A549 treated with AZD9567 at 1 μM for 4 hours (cell line): ENCODE measurements around the gene ZMYND19. TPM values are rescaled to one million over a fixed set of nuclear protein-coding genes. Genes with fewer than 3 reads are reported as not detected.

Source experiments
- total RNA-seq: library from RNA; stranded (reverse); fragments of 200-300 nt; extraction: Qiagen RNA extraction; gene quantifications from 5 replicates; pipeline ENCODE4 v1.2.3, GENCODE V29; 2022; ENCODE audit not compliant: insufficient read depth

Gene ZMYND19
- total RNA-seq: 32.5 to 67.2 TPM (median 66.8 TPM) in 5 replicates

GRCh38 chr9:137590469-137591383 lies at the start of gene ZMYND19:
ZMYND19 (minus strand) TSS chr9:137590512; CDS start chr9:137590263, 249 bp downstream.

GRCh38 chr9:137618105-137619067 lies 28.1 kb upstream of the ZMYND19 start, which contains the start of gene EHMT1:
EHMT1 (plus strand) TSS chr9:137619005; CDS start chr9:137619029, 24 bp downstream.

GRCh38 chr9:137605121-137606004 lies 15.1 kb upstream of the ZMYND19 start, which contains the start of gene ARRDC1:
ARRDC1 (plus strand) TSS chr9:137605686; CDS start chr9:137605718, 32 bp downstream.

GRCh38 chr9:137578518-137579258 lies 11.6 kb downstream of the ZMYND19 start, which contains the start of gene DPH7:
DPH7 (minus strand) TSS chr9:137578925; CDS start chr9:137578777, 148 bp downstream.

GRCh38 chr9:137551264-137552021 lies 38.9 kb downstream of the ZMYND19 start, which contains the start of gene MRPL41:
MRPL41 (plus strand) TSS chr9:137551879; CDS start chr9:137552082, 203 bp downstream.

GRCh38 chr9:137550231-137550621 lies 40.1 kb downstream of the ZMYND19 start, which contains the start of gene PNPLA7:
PNPLA7 (minus strand) TSS chr9:137550402; CDS start chr9:137550197, 205 bp downstream.

Other genes starting within 250 kb of the ZMYND19 start
- gene EXD3, start 167.3 kb downstream of the ZMYND19 start, total RNA-seq: 5.9 to 7.2 TPM (median 6.7 TPM) in 5 replicates
- 1.3 to 2.0 TPM (median 1.9 TPM) in 4 of 5 replicates, not detected in the other for gene NOXA1, start 167.1 kb downstream of the ZMYND19 start, total RNA-seq
- gene ENTPD8, start 149.2 kb downstream of the ZMYND19 start, total RNA-seq: 0.19 to 0.28 TPM (median 0.25 TPM) in 4 of 5 replicates, not detected in the other
- 35.0 to 48.0 TPM (median 47.3 TPM) in 5 replicates for gene NSMF, start 131.2 kb downstream of the ZMYND19 start, total RNA-seq
- gene PNPLA7, start 40.1 kb downstream of the ZMYND19 start, total RNA-seq: 0.48 to 1.0 TPM (median 0.88 TPM) in 5 replicates
- 39.2 to 99.9 TPM (median 93.1 TPM) in 5 replicates for gene MRPL41, start 38.6 kb downstream of the ZMYND19 start, total RNA-seq
- gene DPH7, start 11.6 kb downstream of the ZMYND19 start, total RNA-seq: 22.6 to 34.5 TPM (median 31.5 TPM) in 5 replicates
- 50.1 to 58.1 TPM (median 55.1 TPM) in 5 replicates for gene ARRDC1, start 15.2 kb upstream of the ZMYND19 start, total RNA-seq
- 41.3 to 46.4 TPM (median 44.0 TPM) in 5 replicates for gene EHMT1, start 28.5 kb upstream of the ZMYND19 start, total RNA-seq